Esophagus mucosa (tissue), 1 donor: ENCODE results near the gene UGT1A4. TPM values are rescaled to one million over a fixed set of nuclear protein-coding genes. Genes with fewer than 3 reads are reported as not detected.
"Not testable (repeated sequence)": the region's sequence is repeated elsewhere in the genome, so short reads cannot be mapped to it uniquely, and the experiment has no call there.

Experiments
- ATAC-seq: fragments of 200-7000 bp; cut with Tn5 transposase; one replicate; pipeline ENCODE4 v1.9.1; 2020
- total RNA-seq: library from RNA; stranded (reverse); gene quantifications from one replicate; pipeline ENCODE4 v1.2.4, GENCODE V29; 2023
- donor health status: DM: yes; HTN: yes; CAD: no.

UGT1A4 gene
- total RNA-seq, 1 donor from 2014 or later = 0.80 TPM

- not testable (repeated sequence) for ATAC-seq
These were observed 32.2 kb downstream of the UGT1A4 start for GRCh38 chr2:233750689-233751088.

GRCh38 chr2:233751212-233752009, 32.9 kb downstream of the UGT1A4 start:
- ATAC-seq = not testable (repeated sequence)

- ATAC-seq = no peak
These were observed 36.5 kb downstream of the UGT1A4 start for GRCh38 chr2:233754872-233755611.

- no peak for ATAC-seq
These were observed 38.0 kb downstream of the UGT1A4 start for GRCh38 chr2:233756429-233757081.

- no peak for ATAC-seq
These were observed 39.6 kb downstream of the UGT1A4 start for GRCh38 chr2:233758141-233758540.

GRCh38 chr2:233758849-233759248, 40.3 kb downstream of the UGT1A4 start:
- ATAC-seq = no peak

- no peak for ATAC-seq
These were observed 41.5 kb downstream of the UGT1A4 start, which contains the start of gene UGT1A1 for GRCh38 chr2:233760043-233760442. UGT1A1 (plus strand) TSS chr2:233760270; CDS start chr2:233760288, 18 bp downstream.

- ATAC-seq = peak; percentile 60
These were observed 42.7 kb downstream of the UGT1A4 start for GRCh38 chr2:233761040-233761769.

GRCh38 chr2:233764264-233764663, 45.7 kb downstream of the UGT1A4 start:
- no peak for ATAC-seq

- ATAC-seq = no peak
These were observed 46.2 kb downstream of the UGT1A4 start for GRCh38 chr2:233764761-233765160.

- ATAC-seq = no peak
These were observed 47.9 kb downstream of the UGT1A4 start for GRCh38 chr2:233766416-233766815.

GRCh38 chr2:233768076-233768475, 49.5 kb downstream of the UGT1A4 start:
- ATAC-seq = no peak

- ATAC-seq = no peak
These were observed 50.7 kb downstream of the UGT1A4 start for GRCh38 chr2:233769260-233769659.

GRCh38 chr2:233772153-233772552, 53.6 kb downstream of the UGT1A4 start:
- no peak for ATAC-seq

- ATAC-seq = no peak
These were observed 54.0 kb downstream of the UGT1A4 start for GRCh38 chr2:233772583-233772982.

- ATAC-seq = no peak
These were observed 55.3 kb downstream of the UGT1A4 start for GRCh38 chr2:233773854-233774253.

GRCh38 chr2:233775414-233775813, 56.9 kb downstream of the UGT1A4 start:
- ATAC-seq = no peak

- ATAC-seq = no peak
These were observed 59.5 kb downstream of the UGT1A4 start, which contains the start of gene MROH2A for GRCh38 chr2:233778030-233778429. MROH2A (plus strand) TSS chr2:233778330; CDS start chr2:233779359, 1,029 bp downstream.

GRCh38 chr2:233779722-233780121, 61.2 kb downstream of the UGT1A4 start:
- no peak for ATAC-seq

GRCh38 chr2:233780771-233781170, 62.2 kb downstream of the UGT1A4 start:
- ATAC-seq = no peak

- no peak for ATAC-seq
These were observed 71.0 kb downstream of the UGT1A4 start for GRCh38 chr2:233789554-233789953.

GRCh38 chr2:233791151-233791882, 72.8 kb downstream of the UGT1A4 start:
- ATAC-seq = no peak
